Heart right ventricle (tissue), 16 donors: ENCODE data around the gene KCTD21. TPM values are rescaled to one million over a fixed set of nuclear protein-coding genes. Genes with fewer than 3 reads are reported as not detected.
"Not testable (repeated sequence)": the region's sequence is repeated elsewhere in the genome, so short reads cannot be mapped to it uniquely, and the experiment has no call there.

ENCODE experiments used
- ATAC-seq, 8 donors: fragments of 200-7000 bp; cut with Tn5 transposase; one replicate each; pipeline ENCODE4 v1.9.1; 2020; ENCODE audit warnings: mild to moderate bottlenecking in 8 of 8, moderate library complexity in 8 of 8, moderate number of reproducible peaks in 1 of 8
- DNase-seq, 2 donors: peaks; one replicate each; pipeline ENCODE4 v3.0.0-alpha.2; 2020
- H3K27ac ChIP-seq, 10 donors: fragments of 200-600 bp; sonication (generic) in 2 of 10; one replicate each; pipeline versions ENCODE4 v1.5.0 to v1.8.0; 2020 to 2022; ENCODE audit warnings: mild to moderate bottlenecking in 3 of 10
- H3K27me3 ChIP-seq, 7 donors: fragments of 200-600 bp; one replicate each; pipeline ENCODE4 v1.8.0; 2021 to 2022; ENCODE audit warnings: mild to moderate bottlenecking in 2 of 7
- H3K36me3 ChIP-seq, 9 donors: fragments of 200-600 bp; sonication (generic) in 1 of 9; one replicate each; pipeline versions ENCODE4 v1.5.0 to v1.8.0; 2020 to 2022; ENCODE audit warnings: mild to moderate bottlenecking in 2 of 9
- H3K4me1 ChIP-seq, 9 donors: fragments of 200-600 bp; sonication (generic) in 1 of 9; one replicate each; pipeline versions ENCODE4 v1.5.0 to v1.8.0; 2020 to 2022; ENCODE audit warnings: mild to moderate bottlenecking in 4 of 9
- H3K4me3 ChIP-seq, 10 donors: fragments of 200-600 bp; sonication (generic) in 2 of 10; one replicate each; pipeline versions ENCODE4 v1.5.0 to v1.8.0; 2020 to 2022; ENCODE audit warnings: mild to moderate bottlenecking in 7 of 10, moderate library complexity in 2 of 10
- H3K9me3 ChIP-seq, 11 donors: fragments of 200-600 bp in 10 of 11; sonication (generic) in 2 of 11; one replicate each; pipeline versions ENCODE4 v1.5.0 to v1.8.0; 2013 to 2022; ENCODE audit warnings: mild to moderate bottlenecking in 2 of 11, control low read depth in 1 of 11, moderate library complexity in 1 of 11
- WGBS, 2 donors: extraction: QIAGEN DNeasy Blood & Tissue Kit; methylation state at CpG; one replicate each; pipeline ENCODE4 v1.1.7; 2013; ENCODE audit warnings: inconsistent platforms in 1 of 2; 5-methylcytosine and 5-hydroxymethylcytosine counted together
- intact Hi-C, 10 donors: fragments of 100-400 bp; cut with DNase I; formaldehyde crosslinking; loops; one replicate each; pipeline versions ENCODE4 v1.11.1 to v1.14.2; 2022
- long read RNA-seq, 3 donors: library from polyadenylated mRNA; unstranded; transcript quantifications; one replicate each; pipeline ENCODE4 v2.0.0, GENCODE V29; 2020 to 2021
- polyA plus RNA-seq, 2 donors: library from polyadenylated mRNA; stranded (reverse); fragments of 200-250 nt; gene quantifications; one replicate each; pipeline ENCODE4 v1.2.3, GENCODE V29; 2013
- total RNA-seq, 10 donors: library from RNA; stranded (reverse); fragmentation: NEBNext Ultra II Directional in 3 of 10; extraction: Animal tissue kit (Norgen Biotek cat#: 25700) in 3 of 10; gene quantifications; one replicate each; pipeline versions ENCODE4 v1.2.1 to v1.2.4, GENCODE V29; 2021 to 2023
- TF ChIP-seq, protein P1 (sequence below), 9 donors: fragments of 200-600 bp; sonication (generic) in 2 of 9; IDR thresholded peaks; one replicate each; pipeline versions ENCODE4 v1.5.0 to v1.8.0; 2021 to 2022; ENCODE audit warnings: antibody characterized with exemption in 9 of 9, mild to moderate bottlenecking in 5 of 9, moderate library complexity in 1 of 9
- donor health status: Arrhythmogenic right ventricular cardiomyopathy.
- donor health status: ischemic (EF 13 %, LVEDD 7.1; RV severe dilation, severe dysfunction).
- donor health status: healthy with polysubstance abuse.
- donor health status: DM: no; HTN: yes; CAD: no.
- donor health status: DM: no; HTN: no; CAD: no.
- donor health status: ischemic (EF 25% LVEDD 6.9; RV normal size, moderate dysfunction).
- donor health status: ischemic (EF 25% LVEDD 5.7; RV mildly dilated, moderate dysfunction).
- donor health status: healthy.
- donor health status: DM: yes; HTN: yes; CAD: no.
- donor health status: Ischemic cardiomyopathy.
- donor health status: ischemic (EF 35%, LVEDD 5.7; RV mildly dilated, moderate dysfunction).
- donor health status: nonischemic (EF 11% LVEDD 7.7; RV severe dilation, severe dysfunction).
- donor health status: DM: yes; HTN: yes; CAD: no.
- donor health status: PGD.
- donor health status: ischemic (EF 29% LVEDD 5.4; RV normal size, mild dysfunction).
- donor health status: nonischemic (EF 23%, LVEDD 6.1; RV moderate dilation, normal function).

The KCTD21 gene, protein sequence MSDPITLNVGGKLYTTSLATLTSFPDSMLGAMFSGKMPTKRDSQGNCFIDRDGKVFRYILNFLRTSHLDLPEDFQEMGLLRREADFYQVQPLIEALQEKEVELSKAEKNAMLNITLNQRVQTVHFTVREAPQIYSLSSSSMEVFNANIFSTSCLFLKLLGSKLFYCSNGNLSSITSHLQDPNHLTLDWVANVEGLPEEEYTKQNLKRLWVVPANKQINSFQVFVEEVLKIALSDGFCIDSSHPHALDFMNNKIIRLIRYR
- total RNA-seq, result 1 to 10 TPM; 4.2 to 9.9 (median 6.7) TPM
- polyA plus RNA-seq, result 1 to 10 TPM; 4.5 to 5.0 TPM
- long read RNA-seq, donor 1, partial matches to known transcripts, result 0 of 11 reads
- long read RNA-seq, donor 1, other reads (novel, unspliced or antisense), result 9 of 11 reads
- long read RNA-seq, donor 2, partial matches to known transcripts, result 0 of 2 reads
- long read RNA-seq, donor 2, other reads (novel, unspliced or antisense), result 2 of 2 reads
- long read RNA-seq, donor 3, transcript KCTD21-201 (2 exons, 3,585 nt), result major isoform, 8 of 10 reads
- long read RNA-seq, donor 3, partial matches to known transcripts, result 0 of 10 reads
- long read RNA-seq, donor 3, other reads (novel, unspliced or antisense), result 2 of 10 reads

DNA sequence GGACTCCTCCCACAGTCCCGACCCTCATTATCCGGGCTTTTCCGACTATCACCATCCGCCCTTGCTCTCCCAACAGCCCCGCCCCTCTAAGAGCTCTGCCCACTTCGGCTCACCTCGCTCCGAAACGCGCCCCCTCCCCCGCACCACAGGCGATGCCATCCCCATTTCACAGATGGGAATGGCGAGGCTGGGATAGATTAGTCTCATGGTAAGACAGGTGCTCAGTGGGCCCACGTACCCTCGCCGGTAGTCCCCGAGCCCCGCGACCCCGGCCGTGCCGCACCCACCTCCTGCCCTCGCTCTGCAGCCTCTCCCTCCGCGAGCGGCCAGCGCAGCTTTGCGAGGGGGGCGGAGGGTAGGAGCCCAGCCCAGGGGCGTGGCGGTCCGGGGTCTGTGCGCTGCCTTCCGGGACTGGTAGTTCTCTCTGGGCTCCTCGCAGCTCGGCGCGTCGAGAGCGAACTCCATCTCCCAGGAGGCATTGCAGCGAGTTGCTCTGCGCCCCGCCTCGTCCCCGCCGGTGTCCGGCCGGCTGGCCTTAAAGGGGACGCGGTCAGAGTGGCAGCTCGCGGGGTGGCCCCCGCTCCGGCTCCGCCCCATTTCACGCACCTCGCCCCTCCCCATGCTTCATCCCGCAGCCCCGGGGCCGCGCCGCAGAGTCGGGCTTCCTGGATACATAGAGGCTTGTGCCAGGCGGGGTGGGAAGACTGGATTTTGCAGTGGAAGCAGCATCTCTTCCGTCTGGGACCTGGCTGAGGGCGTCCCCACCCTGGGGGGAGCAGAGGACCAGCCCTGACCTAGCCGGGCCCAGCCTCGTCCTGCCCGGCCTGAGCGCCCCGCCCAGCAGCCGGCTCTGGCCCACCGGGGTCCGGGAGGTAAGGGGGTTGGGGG is at the start of gene KCTD21, which contains the start of gene USP35:
Gene KCTD21 (minus strand): TSS at position 341 of the 888 bp plus-strand sequence. CDS start 14,072 bp downstream, outside the sequence.
Gene USP35 (plus strand): TSS at position 634 of the 888 bp plus-strand sequence. CDS start 7,327 bp downstream, outside the sequence.
- Histone ChIP-seq H3K4me1 (peaks cover 6 to 59% (median 36%) of the 10 kb centered on the region in 9 donors), H3K27me3 (no peaks in the 10 kb centered on the region), H3K9me3 (no peaks in the 10 kb centered on the region), H3K36me3 (peaks cover 0 to 22% (median 0%) of the 10 kb centered on the region in 9 donors), H3K4me3 (peak within 1 kb of the TSS; percentile 68 to 89 (median 82)), H3K27ac (peak within 1 kb of the TSS; percentile 34 to 90 (median 84))
- ATAC-seq (peak; percentile 97 to 98 (median 98)), DNase-seq (peak; percentile 97 to 98)
- TF ChIP-seq, protein P1, sequence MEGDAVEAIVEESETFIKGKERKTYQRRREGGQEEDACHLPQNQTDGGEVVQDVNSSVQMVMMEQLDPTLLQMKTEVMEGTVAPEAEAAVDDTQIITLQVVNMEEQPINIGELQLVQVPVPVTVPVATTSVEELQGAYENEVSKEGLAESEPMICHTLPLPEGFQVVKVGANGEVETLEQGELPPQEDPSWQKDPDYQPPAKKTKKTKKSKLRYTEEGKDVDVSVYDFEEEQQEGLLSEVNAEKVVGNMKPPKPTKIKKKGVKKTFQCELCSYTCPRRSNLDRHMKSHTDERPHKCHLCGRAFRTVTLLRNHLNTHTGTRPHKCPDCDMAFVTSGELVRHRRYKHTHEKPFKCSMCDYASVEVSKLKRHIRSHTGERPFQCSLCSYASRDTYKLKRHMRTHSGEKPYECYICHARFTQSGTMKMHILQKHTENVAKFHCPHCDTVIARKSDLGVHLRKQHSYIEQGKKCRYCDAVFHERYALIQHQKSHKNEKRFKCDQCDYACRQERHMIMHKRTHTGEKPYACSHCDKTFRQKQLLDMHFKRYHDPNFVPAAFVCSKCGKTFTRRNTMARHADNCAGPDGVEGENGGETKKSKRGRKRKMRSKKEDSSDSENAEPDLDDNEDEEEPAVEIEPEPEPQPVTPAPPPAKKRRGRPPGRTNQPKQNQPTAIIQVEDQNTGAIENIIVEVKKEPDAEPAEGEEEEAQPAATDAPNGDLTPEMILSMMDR (IDR thresholded peaks at IDR 0.05), result no peak
- intact Hi-C loops, result loop anchor here in 5 of 10 donors (2.0 to 5.0 kb wide), 3 partner anchors 46 to 51 kb away; partner anchors contain the start of gene ALG8 (in 3 of the 5)
- 0 to 1% methylated on average over 66 to 74 of the region's 74 CpGs for WGBS, 2 donors

DNA sequence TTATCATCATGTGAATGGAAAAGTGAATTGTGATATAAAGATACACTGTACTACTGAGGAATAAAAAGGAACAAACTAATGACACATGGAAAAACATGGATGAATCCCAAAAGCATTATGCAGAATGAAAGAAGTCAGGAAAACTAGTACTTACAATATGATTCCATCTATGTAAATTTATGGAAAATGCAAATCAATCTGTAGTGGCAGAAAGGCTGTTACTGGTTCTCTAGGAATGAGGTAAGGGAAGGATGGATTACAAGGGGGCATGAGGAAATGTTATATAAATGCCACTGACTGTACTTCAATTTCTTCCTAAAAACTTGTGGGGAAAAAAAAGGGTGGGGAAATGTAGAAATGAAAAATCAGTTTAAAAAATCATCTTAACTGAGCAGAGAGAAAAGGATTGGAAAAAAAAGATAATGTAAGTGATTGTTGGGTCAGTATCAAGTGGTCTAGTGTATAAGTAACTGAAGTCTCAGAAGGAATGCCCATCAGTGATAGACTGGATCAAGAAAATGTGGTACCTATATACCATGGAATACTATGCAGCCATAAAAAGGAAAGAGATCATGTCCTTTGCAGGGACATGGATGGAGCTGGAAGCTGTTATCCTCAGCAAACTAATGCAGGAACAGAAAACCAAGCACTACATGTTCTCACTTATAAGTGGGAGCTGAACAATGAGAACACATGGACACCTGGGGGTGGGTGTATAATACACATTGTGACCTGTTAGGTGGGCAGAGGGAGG is 49.0 kb upstream of the KCTD21 start:
- H3K27ac ChIP-seq, result no peak overlapping the region
- intact Hi-C loops, result no loop called here
- no peaks in the 10 kb centered on the region for H3K27me3 ChIP-seq

DNA sequence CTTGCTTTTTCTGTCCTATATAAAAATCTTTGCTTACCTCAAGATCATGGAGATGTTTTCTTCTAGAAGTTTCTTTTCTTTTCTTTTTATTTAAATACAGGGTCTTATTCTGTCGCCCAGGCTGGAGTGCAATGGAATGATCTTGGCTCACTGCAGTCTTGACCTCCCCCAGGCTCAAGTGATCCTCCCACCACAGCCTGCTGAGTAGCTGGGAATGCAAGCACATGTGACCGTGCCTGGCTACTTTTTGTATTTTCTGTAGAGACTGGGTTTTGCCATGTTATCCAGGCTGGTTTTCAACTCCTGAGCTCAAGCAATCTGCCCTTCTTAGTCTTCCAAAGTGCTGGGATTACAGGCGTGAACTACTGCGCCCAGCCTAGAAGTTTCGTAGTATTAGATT is 45.6 kb upstream of the KCTD21 start:
- H3K4me3 ChIP-seq, result no peak overlapping the region
- no peaks in the 10 kb centered on the region for H3K27me3 ChIP-seq
- intact Hi-C loops, result loop anchor here in 3 of 10 donors (5.0 kb wide), 3 partner anchors 78 to 333 kb away; partner anchors contain the start of gene GAB2 (in 2 of the 3)
- H3K4me1 ChIP-seq, result peaks cover 0 to 41% (median 34%) of the 10 kb centered on the region in 9 donors
- 84 to 95% methylated on average over 5 of the region's 5 CpGs for WGBS, 2 donors
- TF ChIP-seq, protein P1 (IDR thresholded peaks at IDR 0.05), result no peak
- ATAC-seq, result no peak
- H3K27ac ChIP-seq, result no peak overlapping the region
- DNase-seq, result no peak
- peaks cover 0 to 6% (median 0%) of the 10 kb centered on the region in 9 donors for H3K36me3 ChIP-seq
- peaks cover 0 to 4% (median 0%) of the 10 kb centered on the region in 11 donors for H3K9me3 ChIP-seq

More for the DNA sequence above, 49.0 kb upstream of the KCTD21 start:
- TF ChIP-seq, protein P1 (IDR thresholded peaks at IDR 0.05), result no peak
- H3K36me3 ChIP-seq, result peaks cover 0 to 6% (median 0%) of the 10 kb centered on the region in 9 donors
- H3K9me3 ChIP-seq, result peaks cover 0 to 19% (median 8%) of the 10 kb centered on the region in 11 donors
- DNase-seq, result no peak
- ATAC-seq, result no peak
- peaks cover 0 to 9% (median 7%) of the 10 kb centered on the region in 9 donors for H3K4me1 ChIP-seq
- H3K4me3 ChIP-seq, result no peak overlapping the region

DNA sequence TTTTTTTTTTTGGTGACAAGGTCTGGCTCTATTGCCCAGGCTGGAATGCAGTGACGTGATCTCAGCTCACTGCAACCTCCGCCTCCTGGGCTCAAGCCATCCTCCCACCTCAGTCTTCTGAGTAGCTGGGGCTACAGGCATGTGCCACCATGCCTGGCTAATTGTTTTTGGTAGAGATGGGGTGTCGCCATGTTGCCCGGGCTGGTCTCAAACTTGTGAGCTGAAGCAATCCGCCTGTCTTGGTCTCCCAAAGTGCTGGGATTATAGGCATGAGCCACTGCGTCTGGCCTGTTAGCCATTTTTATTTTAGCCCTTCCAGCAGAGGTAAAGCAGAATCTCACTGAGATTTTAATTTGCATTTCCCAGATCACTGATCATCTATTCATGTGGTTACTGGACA is 44.6 kb upstream of the KCTD21 start:
- peaks cover 0 to 46% (median 34%) of the 10 kb centered on the region in 9 donors for H3K4me1 ChIP-seq
- not testable (repeated sequence) for DNase-seq, H3K27me3 ChIP-seq, H3K9me3 ChIP-seq, H3K4me3 ChIP-seq, H3K36me3 ChIP-seq, ATAC-seq
- 87% methylated on average over 6 of the region's 6 CpGs for WGBS, 2 donors
- H3K27ac ChIP-seq, result peak overlapping the region in 1 of 10 donors; percentile 8
- intact Hi-C loops, result loop anchor here in 3 of 10 donors (5.0 kb wide), 3 partner anchors 79 to 334 kb away; partner anchors contain the start of gene GAB2 (in 2 of the 3)
